Neural cell (in vitro differentiated cells): ENCODE results near the gene ADGRF3.

ENCODE experiments used
- CTCF ChIP-seq: fragments of 450-650 bp; IDR thresholded peaks from 2 replicates; pipeline ENCODE4 v1.5.1; 2014; ENCODE audit warnings: antibody characterized with exemption, mild to moderate bottlenecking, moderate library complexity; ENCODE audit not compliant: poor library complexity, severe bottlenecking
- EP300 ChIP-seq: fragments of 450-650 bp; conservative IDR thresholded peaks from 2 replicates; pipeline ENCODE4 v1.6.1; 2014; ENCODE audit warnings: antibody characterized with exemption, mild to moderate bottlenecking, moderate library complexity; ENCODE audit not compliant: poor library complexity, severe bottlenecking
- EZH2 ChIP-seq: fragments of 200-600, 300-800 bp; shearing (Covaris generic), sonication (generic); IDR thresholded peaks from 2 replicates; pipeline ENCODE4 v1.6.1; 2014; ENCODE audit warnings: antibody characterized with exemption, low read length, borderline replicate concordance, mild to moderate bottlenecking; ENCODE audit not compliant: insufficient read depth, poor library complexity, severe bottlenecking
- POLR2AphosphoS5 ChIP-seq: IDR thresholded peaks from 2 replicates; pipeline ENCODE4 v1.6.1; 2012
- RAD21 ChIP-seq: fragments of 450-650 bp; conservative IDR thresholded peaks from 2 replicates; pipeline ENCODE4 v1.6.1; 2014; ENCODE audit warnings: antibody characterized with exemption, mild to moderate bottlenecking, moderate library complexity
- SMC3 ChIP-seq: fragments of 450-650 bp; conservative IDR thresholded peaks from 2 replicates; pipeline ENCODE4 v1.6.1; 2014; ENCODE audit warnings: antibody characterized with exemption, mild to moderate bottlenecking, moderate library complexity; ENCODE audit not compliant: poor library complexity
- TAF1 ChIP-seq: IDR thresholded peaks from 2 replicates; pipeline ENCODE4 v1.6.1; 2012; ENCODE audit warnings: low read depth

GRCh38 chr2:26269571-26270158 is 76.9 kb downstream of the ADGRF3 start:
- TF ChIP-seq CTCF (no peak), EZH2 (no peak), RAD21 (no peak), SMC3 (no peak), EP300 (no peak), TAF1 (no peak), POLR2AphosphoS5 (no peak)
